Measurements from ENCODE around the gene TMEM108. TPM values are rescaled to one million over a fixed set of nuclear protein-coding genes. Genes with fewer than 3 reads are reported as not detected.

The TMEM108 gene
- polyA plus RNA-seq, 1 donor from 2014 or later: 2.1 TPM

GRCh38 chr3:133273346-133273745 lies 235.2 kb downstream of the TMEM108 start:
- Histone ChIP-seq H3K9me2 (ENCODE audit: insufficient read depth, low read length) (no peaks in the 10 kb centered on the region), H3K27ac (ENCODE audit: low read length) (no peak overlapping the region), H3K9me3 (ENCODE audit: low read length) (no peaks in the 10 kb centered on the region), H4K20me1 (ENCODE audit: insufficient read depth) (no peaks in the 10 kb centered on the region), H3K27me3 (ENCODE audit: insufficient read depth, low read depth, low read length) (no peaks in the 10 kb centered on the region), H3K79me2 (replicated peaks; ENCODE audit: insufficient read depth, low read length) (no peaks in the 10 kb centered on the region), H3K9ac (ENCODE audit: low read length) (no peak overlapping the region), H3K4me3 (ENCODE audit: low read length) (no peak overlapping the region), H3F3A (ENCODE audit: insufficient read depth, low read length, poor library complexity, severe bottlenecking) (no peaks in the 10 kb centered on the region), H2AFZ (ENCODE audit: low read depth, low read length) (no peak overlapping the region), H3K4me2 (ENCODE audit: low read length) (no peak overlapping the region), H3K36me3 (ENCODE audit: insufficient read depth, low read length) (no peaks in the 10 kb centered on the region)
- TF ChIP-seq MXI1 (conservative IDR thresholded peaks at IDR 0.05; ENCODE audit: poor library complexity, severe bottlenecking) (no peak), REST (IDR thresholded peaks at IDR 0.05; ENCODE audit: borderline replicate concordance) (no peak), EZH2 (IDR thresholded peaks at IDR 0.05; ENCODE audit: borderline replicate concordance, insufficient read depth, low read length, poor library complexity, severe bottlenecking) (no peak), TAF1 (IDR thresholded peaks at IDR 0.05; ENCODE audit: low read depth) (no peak), POLR2AphosphoS5 (IDR thresholded peaks at IDR 0.05) (no peak), EP300 (conservative IDR thresholded peaks at IDR 0.05; ENCODE audit: poor library complexity, severe bottlenecking) (no peak), SMC3 (conservative IDR thresholded peaks at IDR 0.05; ENCODE audit: poor library complexity) (no peak), RAD21 (conservative IDR thresholded peaks at IDR 0.05) (no peak), CTCF (IDR thresholded peaks at IDR 0.05; ENCODE audit: poor library complexity, severe bottlenecking) (no peak)

GRCh38 chr3:133274477-133274876 lies 236.3 kb downstream of the TMEM108 start:
- H3K27ac ChIP-seq (ENCODE audit: low read length): no peak overlapping the region
- no peaks in the 10 kb centered on the region for H3K27me3 ChIP-seq (ENCODE audit: insufficient read depth, low read depth, low read length)
- H3K9ac ChIP-seq (ENCODE audit: low read length): no peak overlapping the region
- H3K4me3 ChIP-seq (ENCODE audit: low read length): no peak overlapping the region
- no peaks in the 10 kb centered on the region for H3F3A ChIP-seq (ENCODE audit: insufficient read depth, low read length, poor library complexity, severe bottlenecking)
- no peaks in the 10 kb centered on the region for H3K9me2 ChIP-seq (ENCODE audit: insufficient read depth, low read length)
- no peak overlapping the region for H2AFZ ChIP-seq (ENCODE audit: low read depth, low read length)
- H3K36me3 ChIP-seq (ENCODE audit: insufficient read depth, low read length): no peaks in the 10 kb centered on the region
- H3K4me2 ChIP-seq (ENCODE audit: low read length): no peak overlapping the region
- no peaks in the 10 kb centered on the region for H3K9me3 ChIP-seq (ENCODE audit: low read length)
- no peaks in the 10 kb centered on the region for H3K79me2 ChIP-seq (replicated peaks; ENCODE audit: insufficient read depth, low read length)
- TF ChIP-seq CTCF (IDR thresholded peaks at IDR 0.05; ENCODE audit: poor library complexity, severe bottlenecking) (no peak), POLR2AphosphoS5 (IDR thresholded peaks at IDR 0.05) (no peak), SMC3 (conservative IDR thresholded peaks at IDR 0.05; ENCODE audit: poor library complexity) (no peak), EP300 (conservative IDR thresholded peaks at IDR 0.05; ENCODE audit: poor library complexity, severe bottlenecking) (no peak), EZH2 (IDR thresholded peaks at IDR 0.05; ENCODE audit: borderline replicate concordance, insufficient read depth, low read length, poor library complexity, severe bottlenecking) (no peak), REST (IDR thresholded peaks at IDR 0.05; ENCODE audit: borderline replicate concordance) (no peak), TAF1 (IDR thresholded peaks at IDR 0.05; ENCODE audit: low read depth) (no peak), RAD21 (conservative IDR thresholded peaks at IDR 0.05) (no peak), MXI1 (conservative IDR thresholded peaks at IDR 0.05; ENCODE audit: poor library complexity, severe bottlenecking) (no peak)
- H4K20me1 ChIP-seq (ENCODE audit: insufficient read depth): no peaks in the 10 kb centered on the region

Data from neural cell (in vitro differentiated cells).